Measurements from ENCODE around the gene EXOSC1.

DNA sequence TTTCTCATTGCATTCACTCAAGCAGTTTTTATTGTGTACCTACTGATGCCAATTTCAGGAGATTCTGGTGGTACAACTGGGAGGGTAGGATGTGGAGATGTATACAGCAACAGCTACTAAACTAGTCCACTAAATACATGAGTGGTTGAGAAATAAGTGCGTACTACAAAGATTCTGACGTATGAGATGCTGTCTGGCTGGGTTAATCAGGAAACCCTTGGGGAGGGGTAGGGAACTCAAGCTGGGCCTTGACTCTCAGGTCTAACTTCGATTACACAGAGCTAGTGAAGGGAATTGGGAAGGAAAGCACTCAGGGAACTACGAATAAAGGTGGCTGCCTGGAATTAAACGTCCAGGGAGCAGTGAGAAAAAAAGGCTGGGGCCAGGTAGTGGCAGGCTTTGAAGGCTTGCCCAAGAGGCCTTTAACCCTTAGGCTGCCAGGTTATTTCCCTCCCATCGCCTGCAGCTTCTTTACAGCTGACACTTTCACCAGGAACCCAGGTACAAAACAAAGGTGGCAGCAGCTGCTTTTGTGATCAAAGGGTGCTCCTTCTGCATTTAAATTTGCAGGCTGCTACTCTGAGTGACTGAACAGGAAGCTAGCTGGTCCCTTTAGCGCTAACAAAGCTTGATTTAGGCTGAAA is 49.2 kb upstream of the EXOSC1 start:
- TF ChIP-seq POLR2A (IDR thresholded peaks at IDR 0.05; ENCODE audit: extremely low read depth, insufficient read length) (no peak), CTCF (IDR thresholded peaks at IDR 0.05; ENCODE audit: low read depth, low read length) (no peak)

All from NB4 (cell line).